ENCODE data around the gene ABHD14A. TPM values are rescaled to one million over a fixed set of nuclear protein-coding genes. Genes with fewer than 3 reads are reported as not detected.

Gene ABHD14A
- polyA plus RNA-seq, 1 of the 3 experiments (the other 2 are of a cell fraction): 31.5 TPM

DNA sequence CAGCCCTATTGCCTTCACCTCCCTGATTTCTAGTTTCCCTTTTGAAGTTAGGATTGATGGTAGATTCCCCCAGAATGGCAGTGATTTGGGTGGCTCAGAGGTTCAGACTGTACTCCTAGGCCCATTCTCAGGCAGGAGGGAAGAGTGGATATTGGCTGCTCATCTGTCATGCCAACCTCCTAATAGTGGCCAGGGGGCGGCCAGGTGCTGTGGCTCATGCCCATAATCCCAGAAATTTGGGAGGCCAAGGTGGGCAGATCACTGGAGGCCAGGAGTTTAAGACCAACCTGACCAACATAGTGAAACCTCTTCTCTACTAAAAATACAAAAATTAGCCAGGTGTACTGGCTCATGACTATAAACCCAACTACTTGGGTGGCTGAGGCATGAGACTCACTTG lies 44.4 kb upstream of the ABHD14A start:
- Histone ChIP-seq H3K4me1 (ENCODE audit: control insufficient read depth in 1 of 2, insufficient read depth in 2 of 2, low read depth in 1 of 2, low read length in 1 of 2) (no peaks in the 10 kb centered on the region), H3K9me3 (no peaks in the 10 kb centered on the region), H3K4me2 (no peak overlapping the region), H3K79me2 (ENCODE audit: insufficient read depth) (no peaks in the 10 kb centered on the region), H4K20me1 (ENCODE audit: insufficient read depth) (no peaks in the 10 kb centered on the region), H3K27me3 (ENCODE audit: insufficient read depth) (no peaks in the 10 kb centered on the region), H3K9ac (no peak overlapping the region), H3K27ac (ENCODE audit: low read depth in 2 of 2, low read length in 1 of 2) (no peak overlapping the region), H3K36me3 (replicated peaks in 1 of 2; ENCODE audit: control insufficient read depth in 1 of 2, insufficient read depth in 2 of 2, low read length in 1 of 2) (peaks cover 0 to 26% of the 10 kb centered on the region in 2 experiments), H2AFZ (ENCODE audit: low read depth) (no peak overlapping the region), H3F3A (replicated peaks; ENCODE audit: insufficient read depth) (no peaks in the 10 kb centered on the region), H3K9me2 (no peaks in the 10 kb centered on the region), H3K4me3 (ENCODE audit: low read depth in 2 of 2, low read length in 1 of 2) (no peak overlapping the region)
- ChIA-PET POLR2A (no interaction called here), CTCF (no interaction called here)
- WGBS (ENCODE audit: low lambda C conversion rate): 100% methylated on average over 1 of the region's 1 CpG
- TF ChIP-seq SIN3A (IDR thresholded peaks at IDR 0.05; ENCODE audit: borderline replicate concordance, low read depth, low read length): no peak
- TF ChIP-seq ZBTB33 (IDR thresholded peaks at IDR 0.05; ENCODE audit: borderline replicate concordance, low read depth): no peak
- TF ChIP-seq, protein P1, sequence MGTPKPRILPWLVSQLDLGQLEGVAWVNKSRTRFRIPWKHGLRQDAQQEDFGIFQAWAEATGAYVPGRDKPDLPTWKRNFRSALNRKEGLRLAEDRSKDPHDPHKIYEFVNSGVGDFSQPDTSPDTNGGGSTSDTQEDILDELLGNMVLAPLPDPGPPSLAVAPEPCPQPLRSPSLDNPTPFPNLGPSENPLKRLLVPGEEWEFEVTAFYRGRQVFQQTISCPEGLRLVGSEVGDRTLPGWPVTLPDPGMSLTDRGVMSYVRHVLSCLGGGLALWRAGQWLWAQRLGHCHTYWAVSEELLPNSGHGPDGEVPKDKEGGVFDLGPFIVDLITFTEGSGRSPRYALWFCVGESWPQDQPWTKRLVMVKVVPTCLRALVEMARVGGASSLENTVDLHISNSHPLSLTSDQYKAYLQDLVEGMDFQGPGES (IDR thresholded peaks at IDR 0.05; ENCODE audit: low read depth, low read length): no peak
- TF ChIP-seq FOXJ3 (CRISPR knock-in tag; IDR thresholded peaks at IDR 0.05): no peak
- DNase-seq: no peak

- CTCF ChIA-PET: no interaction called here
- H3F3A ChIP-seq (replicated peaks; ENCODE audit: insufficient read depth): no peaks in the 10 kb centered on the region
- no peak overlapping the region for H2AFZ ChIP-seq (ENCODE audit: low read depth)
- no peaks in the 10 kb centered on the region for H3K4me1 ChIP-seq (ENCODE audit: control insufficient read depth in 1 of 2, insufficient read depth in 2 of 2, low read depth in 1 of 2, low read length in 1 of 2)
- TF ChIP-seq GATA2 (CRISPR knock-in tag; IDR thresholded peaks at IDR 0.05): no peak
- TF ChIP-seq RAD21 (IDR thresholded peaks at IDR 0.05; ENCODE audit: low read length): no peak
- no peak for TF ChIP-seq ELF1 (IDR thresholded peaks at IDR 0.05)
- TF ChIP-seq REST (IDR thresholded peaks at IDR 0.05; ENCODE audit: low read depth, low read length): no peak
- no peak for TF ChIP-seq RCOR1 (IDR thresholded peaks at IDR 0.05; ENCODE audit: low read length)
- POLR2A ChIA-PET: no interaction called here
- H4K20me1 ChIP-seq (ENCODE audit: insufficient read depth): no peaks in the 10 kb centered on the region
- no peak for DNase-seq
- H3K79me2 ChIP-seq (ENCODE audit: insufficient read depth): no peaks in the 10 kb centered on the region
- no peaks in the 10 kb centered on the region for H3K27me3 ChIP-seq (ENCODE audit: insufficient read depth)
- H3K4me3 ChIP-seq (ENCODE audit: low read depth in 2 of 2, low read length in 1 of 2): no peak overlapping the region
- peaks cover 0 to 37% of the 10 kb centered on the region in 2 experiments for H3K36me3 ChIP-seq (replicated peaks in 1 of 2; ENCODE audit: control insufficient read depth in 1 of 2, insufficient read depth in 2 of 2, low read length in 1 of 2)
- no peaks in the 10 kb centered on the region for H3K9me2 ChIP-seq
- no peak overlapping the region for H3K27ac ChIP-seq (ENCODE audit: low read depth in 2 of 2, low read length in 1 of 2)
- no peak overlapping the region for H3K9ac ChIP-seq
- WGBS (ENCODE audit: low lambda C conversion rate): 91% methylated on average over 6 of the region's 6 CpGs
- H3K4me2 ChIP-seq: no peak overlapping the region
- H3K9me3 ChIP-seq: no peaks in the 10 kb centered on the region
Observed at GRCh38 chr3:51931756-51932155, 43.1 kb upstream of the ABHD14A start.

All from SK-N-SH (cell line).